Muscle layer of colon (tissue), 2 donors: ENCODE data around the gene PRPF40A.

Source experiments
- H3K27ac ChIP-seq: one replicate; pipeline ENCODE4 v1.7.0; 2013; ENCODE audit warnings: low read depth, mild to moderate bottlenecking, low read length, moderate library complexity
- H3K27me3 ChIP-seq, 2 donors: one replicate each; pipeline ENCODE4 v1.7.0; 2013; ENCODE audit warnings: low read length in 2 of 2, mild to moderate bottlenecking in 2 of 2; ENCODE audit not compliant: insufficient read depth in 2 of 2, control insufficient read depth in 1 of 2
- H3K36me3 ChIP-seq: one replicate; pipeline ENCODE4 v1.7.0; 2013; ENCODE audit warnings: mild to moderate bottlenecking, low read length; ENCODE audit not compliant: insufficient read depth
- H3K4me1 ChIP-seq: one replicate; pipeline ENCODE4 v1.7.0; 2013; ENCODE audit warnings: mild to moderate bottlenecking, low read length; ENCODE audit not compliant: insufficient read depth
- H3K4me3 ChIP-seq, 2 donors: one replicate each; pipeline ENCODE4 v1.7.0; 2013; ENCODE audit warnings: low read length in 2 of 2, low read depth in 1 of 2, mild to moderate bottlenecking in 1 of 2, moderate library complexity in 1 of 2
- H3K9ac ChIP-seq: one replicate; pipeline ENCODE4 v1.7.0; 2013; ENCODE audit warnings: low read length
- H3K9me3 ChIP-seq: one replicate; pipeline ENCODE4 v1.7.0; 2013; ENCODE audit warnings: mild to moderate bottlenecking, low read length
- donor health status: abdominal sarcoma.
- donor health status: Adenocarcinoma of cecum.

The PRPF40A gene

GRCh38 chr2:152682663-152683062, 34.6 kb downstream of the PRPF40A start:
- Histone ChIP-seq H3K36me3 (peaks cover 19% of the 10 kb centered on the region), H3K4me1 (no peaks in the 10 kb centered on the region), H3K27me3 (no peaks in the 10 kb centered on the region), H3K4me3 (no peak overlapping the region), H3K9me3 (no peaks in the 10 kb centered on the region), H3K9ac (no peak overlapping the region), H3K27ac (no peak overlapping the region)

- H3K9me3 ChIP-seq = no peaks in the 10 kb centered on the region
- peaks cover 39% of the 10 kb centered on the region for H3K36me3 ChIP-seq
- H3K27me3 ChIP-seq = no peaks in the 10 kb centered on the region
- H3K4me3 ChIP-seq = no peak overlapping the region
- H3K4me1 ChIP-seq = no peaks in the 10 kb centered on the region
- no peak overlapping the region for H3K9ac ChIP-seq
- no peak overlapping the region for H3K27ac ChIP-seq
Measured at GRCh38 chr2:152678808-152679207, 38.5 kb downstream of the PRPF40A start.

GRCh38 chr2:152676461-152676860, 40.8 kb downstream of the PRPF40A start:
- Histone ChIP-seq H3K4me3 (no peak overlapping the region), H3K9me3 (no peaks in the 10 kb centered on the region), H3K9ac (no peak overlapping the region), H3K27me3 (no peaks in the 10 kb centered on the region), H3K27ac (no peak overlapping the region), H3K36me3 (peaks cover 48% of the 10 kb centered on the region), H3K4me1 (no peaks in the 10 kb centered on the region)

- Histone ChIP-seq H3K27ac (no peak overlapping the region), H3K27me3 (no peaks in the 10 kb centered on the region), H3K36me3 (peaks cover 51% of the 10 kb centered on the region), H3K4me3 (no peak overlapping the region), H3K4me1 (no peaks in the 10 kb centered on the region), H3K9me3 (no peaks in the 10 kb centered on the region), H3K9ac (no peak overlapping the region)
Measured at GRCh38 chr2:152674334-152674733, 42.9 kb downstream of the PRPF40A start.

- Histone ChIP-seq H3K27ac (no peak overlapping the region), H3K4me3 (no peak overlapping the region), H3K36me3 (peaks cover 78% of the 10 kb centered on the region), H3K9ac (no peak overlapping the region), H3K27me3 (no peaks in the 10 kb centered on the region), H3K9me3 (no peaks in the 10 kb centered on the region), H3K4me1 (no peaks in the 10 kb centered on the region)
Measured at GRCh38 chr2:152664725-152665124, 52.5 kb downstream of the PRPF40A start.

GRCh38 chr2:152661076-152661475, 56.2 kb downstream of the PRPF40A start:
- H3K27me3 ChIP-seq = no peaks in the 10 kb centered on the region
- peaks cover 87% of the 10 kb centered on the region for H3K36me3 ChIP-seq
- H3K9ac ChIP-seq = no peak overlapping the region
- H3K27ac ChIP-seq = no peak overlapping the region
- no peak overlapping the region for H3K4me3 ChIP-seq
- H3K9me3 ChIP-seq = no peaks in the 10 kb centered on the region
- no peaks in the 10 kb centered on the region for H3K4me1 ChIP-seq

GRCh38 chr2:152658221-152658620, 59.0 kb downstream of the PRPF40A start:
- Histone ChIP-seq H3K9me3 (no peaks in the 10 kb centered on the region), H3K4me1 (no peaks in the 10 kb centered on the region), H3K27ac (no peak overlapping the region), H3K9ac (no peak overlapping the region), H3K27me3 (no peaks in the 10 kb centered on the region), H3K4me3 (no peak overlapping the region), H3K36me3 (peaks cover 66% of the 10 kb centered on the region)

GRCh38 chr2:152657043-152657442, 60.2 kb downstream of the PRPF40A start:
- Histone ChIP-seq H3K36me3 (peaks cover 62% of the 10 kb centered on the region), H3K9ac (no peak overlapping the region), H3K4me3 (no peak overlapping the region), H3K27me3 (no peaks in the 10 kb centered on the region), H3K27ac (no peak overlapping the region), H3K9me3 (no peaks in the 10 kb centered on the region), H3K4me1 (no peaks in the 10 kb centered on the region)

GRCh38 chr2:152655880-152656279, 61.4 kb downstream of the PRPF40A start:
- H3K27ac ChIP-seq = no peak overlapping the region
- no peaks in the 10 kb centered on the region for H3K4me1 ChIP-seq
- peaks cover 51% of the 10 kb centered on the region for H3K36me3 ChIP-seq
- H3K4me3 ChIP-seq = no peak overlapping the region
- no peaks in the 10 kb centered on the region for H3K9me3 ChIP-seq
- no peaks in the 10 kb centered on the region for H3K27me3 ChIP-seq
- no peak overlapping the region for H3K9ac ChIP-seq

GRCh38 chr2:152651834-152652233, 65.4 kb downstream of the PRPF40A start:
- peaks cover 14% of the 10 kb centered on the region for H3K4me1 ChIP-seq
- no peaks in the 10 kb centered on the region for H3K9me3 ChIP-seq
- H3K36me3 ChIP-seq = peaks cover 16% of the 10 kb centered on the region

GRCh38 chr2:152650768-152651371, 66.4 kb downstream of the PRPF40A start:
- no peaks in the 10 kb centered on the region for H3K27me3 ChIP-seq
- H3K4me1 ChIP-seq = peaks cover 20% of the 10 kb centered on the region
- H3K4me3 ChIP-seq = no peak overlapping the region
- no peaks in the 10 kb centered on the region for H3K9me3 ChIP-seq
- no peak overlapping the region for H3K27ac ChIP-seq
- no peak overlapping the region for H3K9ac ChIP-seq
- H3K36me3 ChIP-seq = peaks cover 8% of the 10 kb centered on the region

More at GRCh38 chr2:152651834-152652233, 65.4 kb downstream of the PRPF40A start:
- Histone ChIP-seq H3K9ac (no peak overlapping the region), H3K27me3 (no peaks in the 10 kb centered on the region), H3K4me3 (no peak overlapping the region), H3K27ac (no peak overlapping the region)

- no peak overlapping the region for H3K4me3 ChIP-seq
- peaks cover 8% of the 10 kb centered on the region for H3K36me3 ChIP-seq
- no peaks in the 10 kb centered on the region for H3K27me3 ChIP-seq
- no peak overlapping the region for H3K9ac ChIP-seq
- peaks cover 20% of the 10 kb centered on the region for H3K4me1 ChIP-seq
- no peaks in the 10 kb centered on the region for H3K9me3 ChIP-seq
- H3K27ac ChIP-seq = no peak overlapping the region
Measured at GRCh38 chr2:152649997-152650396, 67.3 kb downstream of the PRPF40A start.
